Embryonic facial prominence (tissue), 1 donor: ENCODE data around the gene HOXB9.

Experiments used
- DNase-seq: peaks from one replicate; pipeline ENCODE4 v3.0.0-alpha.2; 2016; ENCODE audit errors: extremely low spot score

Gene HOXB9

GRCh38 chr17:48626245-48627117 is at the start of gene HOXB9:
Gene HOXB9 (minus strand): TSS chr17:48626358. CDS start chr17:48626269, 89 bp downstream.
- DNase-seq = no peak

GRCh38 chr17:48672340-48672739 is 46.2 kb upstream of the HOXB9 start:
- DNase-seq = no peak

GRCh38 chr17:48671697-48672171 is 45.6 kb upstream of the HOXB9 start:
- peak; percentile 27 for DNase-seq

GRCh38 chr17:48663134-48663924 is 37.2 kb upstream of the HOXB9 start:
- no peak for DNase-seq

- no peak for DNase-seq
These were observed 29.8 kb upstream of the HOXB9 start for GRCh38 chr17:48655913-48656312.

GRCh38 chr17:48649741-48650140 is 23.6 kb upstream of the HOXB9 start:
- no peak for DNase-seq

GRCh38 chr17:48647963-48648245 is 21.7 kb upstream of the HOXB9 start:
- DNase-seq = no peak

GRCh38 chr17:48647103-48647962 is 21.2 kb upstream of the HOXB9 start:
- DNase-seq = no peak

- no peak for DNase-seq
These were observed 20.3 kb upstream of the HOXB9 start for GRCh38 chr17:48646183-48647102.

- DNase-seq = no peak
These were observed 19.6 kb upstream of the HOXB9 start for GRCh38 chr17:48645639-48646182.

GRCh38 chr17:48644910-48645557 is 18.9 kb upstream of the HOXB9 start:
- DNase-seq = no peak

- DNase-seq = no peak
These were observed 18.0 kb upstream of the HOXB9 start for GRCh38 chr17:48644159-48644558.

- no peak for DNase-seq
These were observed 17.5 kb upstream of the HOXB9 start for GRCh38 chr17:48643697-48644012.

GRCh38 chr17:48642843-48643696 is 16.9 kb upstream of the HOXB9 start:
- DNase-seq = no peak

GRCh38 chr17:48642059-48642842 is 16.1 kb upstream of the HOXB9 start:
- no peak for DNase-seq

GRCh38 chr17:48641541-48642058 is 15.4 kb upstream of the HOXB9 start:
- DNase-seq = no peak

- DNase-seq = no peak
These were observed 14.7 kb upstream of the HOXB9 start for GRCh38 chr17:48640858-48641180.
